HG02678 (cell line): Measurements from ENCODE around the gene TTLL8.
"Not testable (repeated sequence)": the region's sequence is repeated elsewhere in the genome, so short reads cannot be mapped to it uniquely, and the experiment has no call there.

Experiments
- ATAC-seq: cut with Tn5 transposase; IDR thresholded peaks from one replicate; pipeline ENCODE4 v1.9.1; 2021; ENCODE audit warnings: mild to moderate bottlenecking, moderate library complexity; ENCODE audit not compliant: unreplicated experiment

The TTLL8 gene

DNA sequence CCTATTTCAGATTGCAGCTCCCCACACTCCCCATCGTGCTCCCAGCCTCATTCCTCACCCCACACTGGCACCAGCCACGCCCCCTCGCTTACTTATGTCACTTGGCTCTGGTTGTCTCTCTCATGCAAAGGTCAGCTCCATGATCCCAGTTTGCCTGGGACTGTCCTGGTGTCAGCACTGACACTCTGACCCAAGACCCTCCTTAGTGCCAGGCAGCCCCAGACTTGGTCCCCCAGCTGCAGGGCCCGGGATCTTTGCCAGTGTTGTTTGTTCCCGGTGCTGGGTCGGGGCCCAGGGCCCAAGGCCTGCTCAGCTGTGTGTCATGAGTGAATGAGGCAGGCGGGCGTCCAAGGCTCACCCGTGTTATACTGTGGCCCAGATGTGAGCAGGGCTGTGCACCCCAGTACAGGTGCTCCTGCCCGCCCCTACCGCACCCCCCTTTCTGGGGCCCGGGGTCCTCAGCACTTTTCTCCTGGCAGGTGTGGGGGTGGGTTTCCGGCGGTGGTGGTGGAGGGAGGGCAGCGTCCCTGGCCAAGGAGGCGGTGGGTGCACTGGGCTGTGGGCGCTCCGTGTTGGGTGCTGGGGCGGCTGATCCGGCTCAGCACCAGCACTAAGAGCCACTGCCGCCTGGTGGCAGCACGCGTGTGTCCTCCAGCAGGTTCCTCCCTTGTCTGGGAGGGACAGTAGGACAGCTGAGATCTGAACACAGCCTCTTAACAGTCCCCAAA is 65.0 kb downstream of the TTLL8 start:
- no peak for ATAC-seq

DNA sequence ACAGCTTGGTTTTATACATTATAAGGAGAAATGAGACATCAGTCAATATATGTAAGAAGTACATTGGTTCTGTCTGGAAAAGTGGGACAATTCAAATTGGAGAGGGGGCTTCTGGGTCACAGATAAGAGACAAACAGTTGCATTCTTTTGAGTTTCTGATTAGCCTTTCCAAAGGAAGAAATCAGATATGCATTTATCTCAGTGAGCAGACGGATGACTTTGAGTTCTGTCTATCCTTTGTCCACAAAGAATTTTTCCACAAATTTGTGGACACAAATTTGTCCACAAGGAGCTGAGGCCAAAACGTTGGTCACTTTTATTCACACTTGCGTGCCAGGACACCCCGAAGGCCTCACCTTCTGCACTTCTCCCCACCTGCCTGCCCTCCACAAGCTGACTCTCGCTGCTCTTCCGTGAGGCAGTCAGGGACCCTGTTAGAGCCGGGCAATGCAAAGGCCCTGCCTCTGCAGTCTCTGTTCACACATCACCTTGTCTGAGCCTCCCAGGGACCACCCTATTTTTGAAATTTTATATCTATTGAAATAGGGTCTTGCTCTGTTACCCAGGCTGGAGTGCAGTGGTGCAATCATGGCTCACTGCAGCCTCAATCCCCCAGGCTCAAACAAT is 66.1 kb downstream of the TTLL8 start:
- ATAC-seq: no peak

DNA sequence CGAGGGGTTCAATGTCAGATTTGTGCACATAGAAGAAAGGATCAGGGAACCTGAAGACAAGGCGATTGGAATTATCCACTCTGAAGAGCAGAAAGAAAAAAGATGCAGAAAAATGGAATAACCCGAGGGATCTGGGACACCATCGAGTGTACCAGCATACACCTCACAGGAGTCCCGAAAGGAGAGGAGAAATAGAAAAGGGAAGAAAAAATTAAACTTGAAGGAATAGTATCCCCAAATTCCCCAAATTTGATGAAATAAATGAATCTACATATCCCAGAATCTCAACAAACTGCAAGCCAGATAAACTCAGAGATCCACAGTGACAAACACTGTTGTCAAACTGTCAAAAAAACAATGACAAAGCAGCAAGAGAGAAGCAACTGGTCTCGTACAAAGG is 66.9 kb downstream of the TTLL8 start:
- ATAC-seq: no peak

DNA sequence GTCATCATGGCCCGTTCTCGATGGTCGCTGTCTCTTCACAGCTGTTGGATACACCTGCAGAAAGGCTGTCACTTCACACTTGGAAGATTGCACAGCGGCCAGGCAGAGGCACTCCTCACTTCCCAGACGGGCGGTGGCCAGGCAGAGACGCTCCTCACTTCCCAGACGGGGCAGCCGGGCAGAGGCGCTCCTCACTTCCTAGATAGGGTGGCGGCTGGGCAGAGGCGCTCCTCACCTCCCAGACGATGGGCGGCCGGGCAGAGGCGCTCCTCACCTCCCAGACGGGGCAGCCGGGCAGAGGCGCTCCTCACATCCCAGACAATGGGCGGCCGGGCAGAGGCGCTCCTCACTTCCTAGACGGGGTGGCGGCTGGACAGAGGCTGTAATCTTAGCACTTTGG is 68.3 kb downstream of the TTLL8 start:
- not testable (repeated sequence) for ATAC-seq

DNA sequence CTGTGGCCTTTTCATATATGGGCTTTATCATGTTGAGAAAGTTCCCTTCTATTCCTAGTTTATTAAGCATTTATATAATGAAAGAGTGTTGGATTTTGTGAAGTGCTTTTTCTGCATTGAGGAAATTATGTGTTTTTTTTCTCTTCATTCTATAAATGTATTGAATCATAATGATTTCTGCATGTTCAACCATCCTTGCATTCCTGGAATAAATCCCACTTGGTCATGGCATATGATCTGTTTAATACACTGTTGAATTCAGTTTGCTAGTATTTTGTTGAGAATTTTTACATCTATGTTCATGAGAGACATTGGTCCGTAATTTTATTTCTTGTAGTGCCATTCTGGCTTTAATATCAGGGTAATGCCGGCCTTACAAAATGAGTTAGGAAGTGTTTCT is 71.8 kb downstream of the TTLL8 start:
- ATAC-seq: no peak

DNA sequence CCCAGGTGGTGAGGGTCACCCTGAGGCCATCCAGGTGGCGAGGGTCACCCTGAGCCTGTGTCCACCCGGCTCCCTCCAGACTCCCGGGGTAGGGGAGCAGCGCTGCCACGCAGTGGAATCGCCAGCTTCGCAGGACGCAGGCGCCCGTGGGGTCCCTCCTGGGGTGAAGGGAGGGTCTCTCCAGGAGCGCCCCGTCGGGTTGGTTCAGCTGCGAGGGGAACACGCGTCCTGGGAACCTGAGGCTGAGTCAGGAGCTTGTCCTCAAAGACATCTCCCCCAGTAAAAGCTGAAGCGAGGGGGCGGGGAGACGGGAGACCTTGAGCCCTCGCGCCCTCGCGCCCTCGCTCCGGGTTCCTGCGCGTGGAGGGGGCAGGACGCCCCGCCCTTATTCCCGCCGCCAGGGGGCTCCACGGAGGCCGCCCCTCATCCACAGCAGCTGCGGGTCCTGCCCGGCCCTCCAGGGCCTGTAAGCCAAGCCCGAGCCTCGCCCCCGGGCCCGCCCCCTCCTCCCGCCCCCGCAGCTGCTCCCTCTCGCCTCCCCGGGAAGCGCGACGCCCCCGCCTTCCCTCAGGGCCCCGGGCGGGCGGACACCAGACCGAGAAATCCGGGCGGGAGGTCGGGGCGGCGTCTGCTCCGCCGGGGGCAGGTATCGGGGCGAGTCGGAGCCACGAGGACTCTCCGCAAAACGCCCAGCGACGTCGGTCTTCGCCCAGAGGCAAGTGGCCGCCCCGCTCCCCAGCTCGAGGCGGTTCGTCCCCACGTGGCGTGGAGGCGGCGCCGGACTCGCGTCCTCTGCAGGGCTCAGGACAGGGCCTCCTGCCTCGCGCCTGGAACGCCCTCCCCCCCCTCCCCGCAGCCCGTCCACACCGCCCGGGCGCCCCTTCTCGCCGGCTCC is 74.7 kb downstream of the TTLL8 start:
- no peak for ATAC-seq

DNA sequence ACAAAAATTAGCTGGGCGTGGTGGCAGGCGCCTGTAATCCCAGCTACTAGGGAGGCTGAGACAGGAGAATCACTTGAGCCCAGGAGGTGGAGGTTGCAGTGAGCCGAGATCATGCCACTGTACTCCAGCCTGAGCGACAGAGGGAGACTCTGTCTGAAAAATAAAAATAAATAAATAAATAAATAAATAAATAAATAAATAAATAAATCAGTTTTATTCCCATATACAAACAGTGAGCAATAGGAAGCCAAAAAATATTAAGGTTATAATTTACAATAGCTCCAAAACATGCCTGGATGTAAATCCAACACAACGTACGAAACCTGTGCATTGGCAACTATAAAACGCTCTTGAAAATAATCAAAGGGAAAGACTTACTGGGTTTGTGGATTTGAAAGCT is 76.3 kb downstream of the TTLL8 start:
- ATAC-seq: not testable (repeated sequence)

DNA sequence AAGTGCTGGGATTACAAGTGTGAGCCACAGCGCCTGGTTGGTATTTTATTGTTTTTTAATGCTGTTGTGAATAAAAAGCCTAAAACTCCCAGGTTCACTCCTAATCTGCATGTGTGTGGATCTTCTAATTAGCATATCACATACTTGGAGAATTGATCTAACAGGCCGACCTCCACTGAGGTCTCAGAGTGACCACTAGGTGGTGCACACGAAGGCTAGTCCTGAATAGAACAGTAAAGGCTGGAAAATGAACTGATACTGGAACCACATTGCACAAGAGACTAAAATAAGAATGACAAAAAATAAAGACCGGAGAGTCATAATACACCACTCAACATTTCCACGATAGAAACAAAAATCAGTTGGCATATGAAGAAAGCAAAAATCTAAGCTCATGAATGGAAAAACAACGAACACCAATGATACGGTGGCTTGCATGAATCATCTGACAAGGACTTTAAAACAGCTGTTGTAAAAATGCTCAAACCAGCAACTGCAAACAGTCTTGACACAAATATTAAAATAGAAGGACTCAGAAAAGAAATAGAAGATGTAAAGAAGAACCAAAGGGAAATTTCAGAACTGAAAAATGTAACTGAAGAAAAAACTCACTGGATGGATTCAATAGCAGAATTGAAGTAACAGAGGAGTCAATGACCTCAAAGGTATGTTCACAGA is 78.4 kb downstream of the TTLL8 start:
- ATAC-seq: no peak

DNA sequence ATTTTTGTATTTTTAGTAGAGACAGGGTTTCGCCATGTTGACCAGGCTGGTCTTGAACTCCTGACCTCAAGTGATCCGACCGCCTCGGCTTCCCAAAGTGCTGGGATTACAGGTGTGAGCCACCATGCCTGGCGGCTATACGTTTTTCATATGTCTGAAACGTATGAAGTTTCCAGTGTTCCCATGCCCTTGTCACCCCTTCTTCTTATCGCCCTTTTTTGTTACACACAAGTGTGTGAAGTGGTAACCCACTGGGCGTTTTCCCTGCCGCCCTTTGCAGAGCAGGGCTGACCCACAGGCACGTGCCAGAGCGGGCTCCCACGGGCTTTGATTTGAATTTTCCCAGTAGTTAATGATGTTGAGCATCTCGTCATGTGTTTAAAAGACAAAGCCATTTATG is 80.5 kb downstream of the TTLL8 start:
- no peak for ATAC-seq

DNA sequence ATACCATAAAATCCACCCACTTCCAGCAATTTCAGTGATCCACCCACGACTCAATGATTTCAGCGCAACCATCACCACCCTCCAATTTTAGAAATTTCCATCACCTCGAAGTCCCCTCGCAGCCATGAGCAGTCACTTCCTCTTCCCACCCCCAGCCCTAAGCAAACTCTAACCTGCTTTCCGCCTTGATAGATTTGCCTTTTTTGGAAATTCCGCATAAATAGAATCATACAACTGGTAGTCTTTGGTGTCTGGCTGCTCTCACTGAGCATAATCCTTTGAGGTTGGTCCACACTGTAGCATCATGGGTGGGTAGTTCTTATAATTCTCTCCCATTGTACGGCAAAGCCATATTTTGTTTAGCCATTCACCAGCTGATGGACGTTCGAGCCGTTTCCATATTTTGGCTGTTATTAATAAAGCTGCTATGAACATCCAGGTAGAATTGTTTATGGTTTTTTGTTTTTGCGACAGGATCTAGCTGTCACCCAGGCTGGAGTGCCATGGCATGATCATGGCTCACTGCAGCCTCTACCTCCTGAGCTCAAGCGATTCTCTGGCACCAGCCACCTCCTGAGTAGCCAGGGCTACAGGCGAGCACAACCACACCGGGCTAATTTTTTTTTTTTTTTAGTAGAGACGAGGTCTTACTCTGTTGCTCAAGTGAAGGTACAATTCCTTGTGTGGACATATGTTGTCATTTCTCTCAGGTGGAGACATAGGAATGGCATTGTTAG is 81.5 kb downstream of the TTLL8 start:
- ATAC-seq: no peak

DNA sequence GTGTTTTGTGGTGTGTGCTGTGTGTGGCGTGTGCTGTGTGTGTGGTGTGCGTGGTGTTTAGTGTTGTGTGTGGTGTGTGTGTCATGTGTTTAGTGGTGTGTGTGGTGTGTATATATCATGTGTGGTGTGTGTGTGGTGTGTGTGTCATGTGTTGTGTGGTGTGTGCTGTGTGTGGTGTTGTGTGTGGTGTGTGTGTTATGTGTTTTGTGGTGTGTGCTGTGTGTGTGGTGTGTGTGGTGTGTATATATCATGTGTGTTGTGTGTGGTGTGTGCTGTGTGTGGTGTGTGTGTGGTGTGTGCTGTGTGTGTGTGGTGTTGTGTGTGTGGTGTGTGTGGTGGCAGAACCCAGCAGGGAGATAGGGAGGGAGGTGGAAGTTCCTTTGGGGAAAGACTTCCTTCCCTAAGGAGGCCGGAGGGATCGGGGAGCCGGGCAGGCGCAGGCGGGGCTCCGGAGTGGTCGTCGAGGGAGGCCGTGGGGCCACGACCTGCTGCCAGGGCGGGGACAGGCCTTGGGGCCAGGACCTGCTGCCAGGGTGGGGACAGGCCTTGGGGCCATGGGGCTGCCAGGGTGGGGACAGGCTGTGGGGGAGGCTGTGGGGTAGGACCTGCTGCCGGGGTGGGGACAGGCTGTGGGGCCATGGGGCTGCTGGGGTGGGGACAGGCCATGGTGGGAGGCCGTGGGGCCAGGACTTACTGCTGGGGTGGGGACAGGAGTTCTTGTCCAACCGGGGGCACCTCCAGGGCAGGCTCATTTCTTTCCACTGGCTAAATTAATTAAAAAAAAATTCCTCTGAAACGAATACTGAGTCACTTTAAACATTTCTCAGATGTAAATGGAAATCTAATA is 82.3 kb downstream of the TTLL8 start:
- ATAC-seq: no peak

DNA sequence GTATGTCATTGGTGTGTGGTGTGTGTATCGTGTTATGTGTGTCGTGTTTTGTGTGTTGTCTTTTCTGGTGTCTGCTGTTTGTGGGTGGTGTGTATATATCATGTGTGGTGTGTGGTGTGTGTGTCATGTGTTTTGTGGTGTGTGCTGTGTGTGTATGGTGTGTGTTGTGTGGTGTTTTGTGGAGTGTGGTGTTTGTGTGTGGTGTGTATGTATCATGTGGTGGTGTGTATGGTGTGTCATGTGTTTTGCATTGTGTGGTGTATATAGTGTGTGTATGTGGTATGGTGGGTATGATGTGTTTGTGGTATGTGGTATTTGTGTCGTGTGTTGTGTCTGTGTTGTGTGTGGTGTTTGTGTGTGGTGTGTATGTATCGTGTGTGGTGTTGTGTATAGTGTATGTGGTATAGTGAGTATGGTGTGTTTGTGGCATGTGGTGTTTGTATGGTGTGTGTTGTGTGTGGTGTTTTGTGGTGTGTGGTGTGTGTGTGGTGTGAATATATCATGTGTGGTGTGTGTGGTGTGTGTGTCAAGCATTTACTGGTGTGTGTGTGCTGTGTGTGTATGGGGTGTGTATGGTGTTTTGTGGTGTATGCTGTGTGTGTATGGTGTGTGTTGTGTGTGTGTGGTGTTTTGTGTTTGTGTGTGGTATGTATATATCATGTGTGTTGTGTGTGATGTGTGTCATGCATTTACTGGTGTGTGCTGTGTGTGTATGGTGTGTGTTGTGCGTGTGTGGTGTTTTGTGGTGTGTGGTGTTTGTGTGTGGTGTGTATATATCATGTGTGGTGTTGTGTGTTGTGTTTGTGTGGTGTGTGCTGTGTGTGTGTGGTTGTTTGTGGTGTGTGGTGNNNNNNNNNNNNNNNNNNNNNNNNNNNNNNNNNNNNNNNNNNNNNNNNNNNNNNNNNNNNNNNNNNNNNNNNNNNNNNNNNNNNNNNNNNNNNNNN is 84.8 kb downstream of the TTLL8 start:
- no peak for ATAC-seq

DNA sequence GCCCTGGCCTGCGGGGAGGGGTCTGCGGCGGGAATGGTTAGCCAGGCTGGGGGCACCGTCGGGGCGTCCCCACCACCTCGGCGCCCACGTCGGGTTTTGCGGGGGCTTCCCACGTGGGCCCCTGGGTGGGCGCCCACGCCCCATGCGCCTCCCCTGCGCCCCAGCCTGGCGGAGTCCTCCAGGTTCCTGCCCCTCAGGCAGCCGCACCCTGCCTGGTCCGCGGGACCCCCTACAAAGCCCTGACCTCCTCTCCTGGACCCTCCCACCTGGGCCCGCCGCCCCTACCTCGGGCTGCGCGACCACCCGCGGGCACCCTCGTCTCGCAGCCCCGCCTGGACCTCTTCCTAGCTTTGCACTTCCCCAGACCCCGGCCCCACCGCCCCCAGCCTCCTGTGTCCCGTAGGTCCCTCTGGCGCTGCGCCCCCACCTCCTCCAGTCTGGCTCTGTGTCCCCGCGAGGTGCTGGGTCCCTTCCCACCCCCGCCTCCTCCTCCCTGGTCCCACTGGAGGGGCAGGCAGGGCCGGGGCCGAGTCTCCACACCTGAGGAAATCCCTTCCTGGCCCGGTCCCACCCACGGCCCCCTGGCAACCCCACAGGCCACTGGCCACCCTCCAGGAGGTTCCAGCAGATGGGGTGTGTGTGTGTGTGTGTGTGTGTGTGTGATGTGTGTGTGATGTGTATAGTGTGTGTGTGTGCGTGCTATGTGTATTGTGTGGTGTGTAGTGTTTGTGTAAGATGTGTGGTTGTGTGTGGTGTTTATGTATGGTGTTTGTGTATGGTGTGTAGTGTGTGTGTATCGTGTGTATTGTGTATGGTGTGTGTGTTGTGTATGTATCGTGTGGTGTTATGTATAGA is 85.7 kb downstream of the TTLL8 start:
- no peak for ATAC-seq

DNA sequence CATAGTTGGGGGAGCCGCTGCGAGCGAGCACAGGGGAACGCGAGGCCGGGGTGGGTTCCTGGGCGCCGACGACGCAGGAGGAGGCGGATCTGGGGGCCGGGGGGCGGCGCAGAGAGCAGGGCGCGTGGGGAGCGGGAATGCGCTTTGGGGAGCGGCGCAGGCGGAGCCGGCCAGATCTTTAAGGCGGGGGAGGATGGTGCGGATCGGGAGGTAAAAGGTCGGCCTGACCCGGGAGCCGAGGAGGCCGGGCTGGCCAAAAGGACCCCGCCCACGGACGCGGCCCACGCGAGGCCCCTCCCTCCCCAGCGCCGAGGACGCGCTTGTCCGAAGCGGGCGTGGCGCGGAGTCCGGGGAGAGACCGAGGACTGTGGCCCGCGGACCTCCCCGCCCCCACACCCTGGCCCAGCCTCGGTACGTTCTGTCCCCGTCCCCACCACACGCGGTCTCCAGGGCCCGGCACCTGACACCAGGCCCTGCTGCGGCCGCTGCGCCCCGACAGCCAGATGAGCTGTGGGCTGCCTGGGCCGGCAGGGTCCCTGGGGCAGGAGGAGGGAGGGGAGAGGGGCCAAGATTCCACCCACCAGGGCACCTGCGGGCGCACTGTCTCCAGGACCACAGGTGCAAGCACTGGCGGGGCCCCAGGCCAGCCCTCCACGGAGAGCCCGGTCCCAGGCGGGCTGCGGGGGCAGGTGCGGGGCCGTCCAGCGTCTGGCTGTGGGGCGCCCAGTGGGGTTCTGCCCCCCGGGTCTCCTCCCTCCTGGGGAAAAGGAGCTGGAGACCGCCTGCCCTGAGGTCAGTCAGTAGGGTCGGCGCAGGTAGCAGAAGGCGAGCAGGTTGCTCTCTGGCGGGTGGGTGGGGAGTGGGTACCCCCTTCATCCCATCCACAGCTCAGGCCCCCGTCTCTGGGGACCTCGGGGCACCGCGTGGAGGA is 86.6 kb downstream of the TTLL8 start:
- peak; percentile 25 for ATAC-seq

DNA sequence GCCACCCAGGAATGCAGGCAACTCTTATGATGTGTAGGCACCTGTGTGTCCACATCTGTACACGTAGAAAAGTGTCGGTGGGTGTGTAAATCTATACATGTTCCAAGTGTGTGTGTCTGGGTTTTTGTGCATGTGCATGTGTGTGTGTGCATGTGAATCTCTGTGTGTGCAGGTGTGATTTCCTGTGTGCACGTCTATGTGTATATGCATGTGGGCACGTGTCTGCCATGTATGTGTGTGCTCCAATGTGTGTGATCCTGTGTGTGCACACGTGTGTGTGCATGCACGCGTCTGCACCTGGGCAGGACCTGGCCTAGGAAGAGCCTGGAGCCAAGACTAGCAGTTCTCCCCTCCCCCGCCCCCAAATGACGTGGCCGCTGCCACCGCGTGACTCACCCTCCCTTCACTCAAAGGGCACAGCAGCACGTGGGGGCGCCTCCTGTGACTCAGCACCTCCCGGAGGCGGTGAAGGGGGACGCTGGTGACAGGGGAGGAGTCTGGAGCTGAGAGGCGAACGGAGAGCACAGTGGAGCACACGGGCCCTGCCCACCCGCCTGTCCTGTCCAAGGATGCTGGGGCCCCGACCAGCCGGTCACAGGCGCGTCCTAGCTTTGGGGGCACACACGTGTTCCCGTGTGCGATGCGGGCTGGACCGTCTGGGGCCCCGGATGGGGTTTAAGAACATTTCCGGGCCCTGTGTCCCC is 87.4 kb downstream of the TTLL8 start:
- peak; percentile 63 for ATAC-seq
